HG02938 (cell line): Measurements from ENCODE around the gene SMARCB1.
A peak's percentile ranks its signal among the peaks of the same experiment; 100 is the strongest.

Experiments used
- ATAC-seq: cut with Tn5 transposase; IDR thresholded peaks from one replicate; pipeline ENCODE4 v1.9.1; 2021; ENCODE audit warnings: mild to moderate bottlenecking, moderate library complexity; ENCODE audit not compliant: unreplicated experiment

Gene SMARCB1

GRCh38 chr22:23828800-23829680, 42.3 kb downstream of the SMARCB1 start:
- ATAC-seq: no peak

- no peak for ATAC-seq
These were observed 43.1 kb downstream of the SMARCB1 start for GRCh38 chr22:23829845-23830372.

GRCh38 chr22:23831261-23831660, 44.5 kb downstream of the SMARCB1 start:
- ATAC-seq: no peak

- ATAC-seq: no peak
These were observed 45.0 kb downstream of the SMARCB1 start for GRCh38 chr22:23831781-23832180.

GRCh38 chr22:23832226-23833016, 45.7 kb downstream of the SMARCB1 start:
- ATAC-seq: no peak

GRCh38 chr22:23833017-23833751, 46.4 kb downstream of the SMARCB1 start:
- ATAC-seq: no peak

- ATAC-seq: no peak
These were observed 47.1 kb downstream of the SMARCB1 start for GRCh38 chr22:23833911-23834317.

GRCh38 chr22:23834406-23834792, 47.6 kb downstream of the SMARCB1 start:
- ATAC-seq: no peak

GRCh38 chr22:23834793-23835483, 48.2 kb downstream of the SMARCB1 start:
- no peak for ATAC-seq

- ATAC-seq: no peak
These were observed 48.8 kb downstream of the SMARCB1 start for GRCh38 chr22:23835484-23836144.

- ATAC-seq: no peak
These were observed 49.5 kb downstream of the SMARCB1 start for GRCh38 chr22:23836281-23836680.

GRCh38 chr22:23836692-23837495, 50.1 kb downstream of the SMARCB1 start:
- no peak for ATAC-seq

GRCh38 chr22:23837496-23837859, 50.7 kb downstream of the SMARCB1 start:
- ATAC-seq: no peak

- peak; percentile 16 for ATAC-seq
These were observed 51.3 kb downstream of the SMARCB1 start for GRCh38 chr22:23837911-23838680.

GRCh38 chr22:23838681-23839468, 52.1 kb downstream of the SMARCB1 start, which contains the start of gene DERL3:
DERL3 (minus strand) TSS chr22:23839006; CDS start chr22:23838987, 19 bp downstream.
- ATAC-seq: peak; percentile 77

- ATAC-seq: no peak
These were observed 53.3 kb downstream of the SMARCB1 start for GRCh38 chr22:23840026-23840425.

- ATAC-seq: no peak
These were observed 54.5 kb downstream of the SMARCB1 start for GRCh38 chr22:23841292-23841691.
